ENCODE data around the gene HMBS. TPM values are rescaled to one million over a fixed set of nuclear protein-coding genes. Genes with fewer than 3 reads are reported as not detected.

Gene HMBS
- total and polyA plus RNA-seq, 2 of the 8 experiments (the other 6 are each of a cell fraction or from before 2014, with no cell fraction given) = 69.3 to 109 TPM

DNA sequence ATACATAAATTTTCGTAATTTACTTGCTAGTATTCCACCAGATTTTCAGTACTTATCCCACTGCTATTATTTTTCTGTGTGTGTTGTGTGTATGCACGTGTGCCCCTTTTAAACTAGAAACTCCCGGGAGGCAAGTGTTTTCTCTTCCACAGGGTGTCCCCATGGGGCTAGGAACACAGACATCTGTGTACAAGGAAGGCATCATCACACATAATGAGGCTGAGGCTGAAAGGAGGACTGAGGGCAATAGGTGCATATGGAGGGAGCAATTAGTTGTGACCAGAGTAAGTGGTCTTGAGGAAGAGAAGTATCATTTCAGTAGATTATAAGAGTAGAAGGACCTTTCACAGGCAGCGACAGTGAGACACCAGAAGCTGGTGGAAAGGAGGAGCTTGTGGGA is 19.1 kb downstream of the HMBS start (continued):
- TF ChIP-seq, protein P1, sequence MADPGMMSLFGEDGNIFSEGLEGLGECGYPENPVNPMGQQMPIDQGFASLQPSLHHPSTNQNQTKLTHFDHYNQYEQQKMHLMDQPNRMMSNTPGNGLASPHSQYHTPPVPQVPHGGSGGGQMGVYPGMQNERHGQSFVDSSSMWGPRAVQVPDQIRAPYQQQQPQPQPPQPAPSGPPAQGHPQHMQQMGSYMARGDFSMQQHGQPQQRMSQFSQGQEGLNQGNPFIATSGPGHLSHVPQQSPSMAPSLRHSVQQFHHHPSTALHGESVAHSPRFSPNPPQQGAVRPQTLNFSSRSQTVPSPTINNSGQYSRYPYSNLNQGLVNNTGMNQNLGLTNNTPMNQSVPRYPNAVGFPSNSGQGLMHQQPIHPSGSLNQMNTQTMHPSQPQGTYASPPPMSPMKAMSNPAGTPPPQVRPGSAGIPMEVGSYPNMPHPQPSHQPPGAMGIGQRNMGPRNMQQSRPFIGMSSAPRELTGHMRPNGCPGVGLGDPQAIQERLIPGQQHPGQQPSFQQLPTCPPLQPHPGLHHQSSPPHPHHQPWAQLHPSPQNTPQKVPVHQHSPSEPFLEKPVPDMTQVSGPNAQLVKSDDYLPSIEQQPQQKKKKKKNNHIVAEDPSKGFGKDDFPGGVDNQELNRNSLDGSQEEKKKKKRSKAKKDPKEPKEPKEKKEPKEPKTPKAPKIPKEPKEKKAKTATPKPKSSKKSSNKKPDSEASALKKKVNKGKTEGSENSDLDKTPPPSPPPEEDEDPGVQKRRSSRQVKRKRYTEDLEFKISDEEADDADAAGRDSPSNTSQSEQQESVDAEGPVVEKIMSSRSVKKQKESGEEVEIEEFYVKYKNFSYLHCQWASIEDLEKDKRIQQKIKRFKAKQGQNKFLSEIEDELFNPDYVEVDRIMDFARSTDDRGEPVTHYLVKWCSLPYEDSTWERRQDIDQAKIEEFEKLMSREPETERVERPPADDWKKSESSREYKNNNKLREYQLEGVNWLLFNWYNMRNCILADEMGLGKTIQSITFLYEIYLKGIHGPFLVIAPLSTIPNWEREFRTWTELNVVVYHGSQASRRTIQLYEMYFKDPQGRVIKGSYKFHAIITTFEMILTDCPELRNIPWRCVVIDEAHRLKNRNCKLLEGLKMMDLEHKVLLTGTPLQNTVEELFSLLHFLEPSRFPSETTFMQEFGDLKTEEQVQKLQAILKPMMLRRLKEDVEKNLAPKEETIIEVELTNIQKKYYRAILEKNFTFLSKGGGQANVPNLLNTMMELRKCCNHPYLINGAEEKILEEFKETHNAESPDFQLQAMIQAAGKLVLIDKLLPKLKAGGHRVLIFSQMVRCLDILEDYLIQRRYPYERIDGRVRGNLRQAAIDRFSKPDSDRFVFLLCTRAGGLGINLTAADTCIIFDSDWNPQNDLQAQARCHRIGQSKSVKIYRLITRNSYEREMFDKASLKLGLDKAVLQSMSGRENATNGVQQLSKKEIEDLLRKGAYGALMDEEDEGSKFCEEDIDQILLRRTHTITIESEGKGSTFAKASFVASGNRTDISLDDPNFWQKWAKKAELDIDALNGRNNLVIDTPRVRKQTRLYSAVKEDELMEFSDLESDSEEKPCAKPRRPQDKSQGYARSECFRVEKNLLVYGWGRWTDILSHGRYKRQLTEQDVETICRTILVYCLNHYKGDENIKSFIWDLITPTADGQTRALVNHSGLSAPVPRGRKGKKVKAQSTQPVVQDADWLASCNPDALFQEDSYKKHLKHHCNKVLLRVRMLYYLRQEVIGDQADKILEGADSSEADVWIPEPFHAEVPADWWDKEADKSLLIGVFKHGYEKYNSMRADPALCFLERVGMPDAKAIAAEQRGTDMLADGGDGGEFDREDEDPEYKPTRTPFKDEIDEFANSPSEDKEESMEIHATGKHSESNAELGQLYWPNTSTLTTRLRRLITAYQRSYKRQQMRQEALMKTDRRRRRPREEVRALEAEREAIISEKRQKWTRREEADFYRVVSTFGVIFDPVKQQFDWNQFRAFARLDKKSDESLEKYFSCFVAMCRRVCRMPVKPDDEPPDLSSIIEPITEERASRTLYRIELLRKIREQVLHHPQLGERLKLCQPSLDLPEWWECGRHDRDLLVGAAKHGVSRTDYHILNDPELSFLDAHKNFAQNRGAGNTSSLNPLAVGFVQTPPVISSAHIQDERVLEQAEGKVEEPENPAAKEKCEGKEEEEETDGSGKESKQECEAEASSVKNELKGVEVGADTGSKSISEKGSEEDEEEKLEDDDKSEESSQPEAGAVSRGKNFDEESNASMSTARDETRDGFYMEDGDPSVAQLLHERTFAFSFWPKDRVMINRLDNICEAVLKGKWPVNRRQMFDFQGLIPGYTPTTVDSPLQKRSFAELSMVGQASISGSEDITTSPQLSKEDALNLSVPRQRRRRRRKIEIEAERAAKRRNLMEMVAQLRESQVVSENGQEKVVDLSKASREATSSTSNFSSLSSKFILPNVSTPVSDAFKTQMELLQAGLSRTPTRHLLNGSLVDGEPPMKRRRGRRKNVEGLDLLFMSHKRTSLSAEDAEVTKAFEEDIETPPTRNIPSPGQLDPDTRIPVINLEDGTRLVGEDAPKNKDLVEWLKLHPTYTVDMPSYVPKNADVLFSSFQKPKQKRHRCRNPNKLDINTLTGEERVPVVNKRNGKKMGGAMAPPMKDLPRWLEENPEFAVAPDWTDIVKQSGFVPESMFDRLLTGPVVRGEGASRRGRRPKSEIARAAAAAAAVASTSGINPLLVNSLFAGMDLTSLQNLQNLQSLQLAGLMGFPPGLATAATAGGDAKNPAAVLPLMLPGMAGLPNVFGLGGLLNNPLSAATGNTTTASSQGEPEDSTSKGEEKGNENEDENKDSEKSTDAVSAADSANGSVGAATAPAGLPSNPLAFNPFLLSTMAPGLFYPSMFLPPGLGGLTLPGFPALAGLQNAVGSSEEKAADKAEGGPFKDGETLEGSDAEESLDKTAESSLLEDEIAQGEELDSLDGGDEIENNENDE (IDR thresholded peaks at IDR 0.05; ENCODE audit: insufficient replicate concordance, low read length) = no peak
- TF ChIP-seq RAD21 (IDR thresholded peaks at IDR 0.05 in 1 of 2, conservative IDR thresholded peaks at IDR 0.05 in 1 of 2; ENCODE audit: low read depth in 2 of 2, low read length in 2 of 2) (peak; percentile 13 to 31; a peak in 2 of 4 replicates), GTF2F1 (IDR thresholded peaks at IDR 0.05; ENCODE audit: borderline replicate concordance, low read depth, low read length) (no peak)
